Lung (tissue), 12 donors: ENCODE measurements around the gene SH2D4B. TPM values are rescaled to one million over a fixed set of nuclear protein-coding genes. Genes with fewer than 3 reads are reported as not detected.

Experiments used
- ATAC-seq: fragments of 200-7000 bp; cut with Tn5 transposase; one replicate; pipeline ENCODE4 v1.9.1; 2020; ENCODE audit warnings: moderate number of reproducible peaks; ENCODE audit not compliant: insufficient read depth, low FRiP score
- DNase-seq, 3 donors: peaks; one replicate each; pipeline ENCODE4 v3.0.0-alpha.2; 2013 to 2017
- H3K27ac ChIP-seq, 2 donors: one replicate each; pipeline ENCODE4 v1.5.1; 2013; ENCODE audit warnings: mild to moderate bottlenecking in 2 of 2, moderate library complexity in 2 of 2, control low read depth in 1 of 2, inconsistent platforms in 1 of 2, low read depth in 1 of 2, low read length in 1 of 2
- H3K27me3 ChIP-seq, 3 donors: one replicate each; pipeline ENCODE4 v1.5.1; 2013; ENCODE audit warnings: low read length in 2 of 3; ENCODE audit not compliant: control insufficient read depth in 3 of 3, insufficient read depth in 3 of 3
- H3K36me3 ChIP-seq, 4 donors: one replicate each; pipeline ENCODE4 v1.5.1; 2013; ENCODE audit warnings: low read length in 4 of 4, mild to moderate bottlenecking in 1 of 4, moderate library complexity in 1 of 4; ENCODE audit not compliant: control insufficient read depth in 4 of 4, insufficient read depth in 4 of 4
- H3K4me1 ChIP-seq, 5 donors: one replicate each; pipeline ENCODE4 v1.5.1; 2013; ENCODE audit warnings: low read length in 5 of 5, mild to moderate bottlenecking in 2 of 5, moderate library complexity in 1 of 5; ENCODE audit not compliant: control insufficient read depth in 5 of 5, insufficient read depth in 5 of 5
- H3K4me3 ChIP-seq: one replicate; pipeline ENCODE4 v1.5.1; 2013; ENCODE audit warnings: mild to moderate bottlenecking, control low read depth, moderate library complexity
- H3K9ac ChIP-seq, 2 donors: one replicate each; pipeline ENCODE4 v1.5.1; 2013; ENCODE audit warnings: low read length in 2 of 2, control low read depth in 1 of 2; ENCODE audit not compliant: insufficient read depth in 1 of 2
- H3K9me3 ChIP-seq, 4 donors: one replicate each; pipeline ENCODE4 v1.5.1; 2013; ENCODE audit warnings: low read length in 3 of 4, mild to moderate bottlenecking in 1 of 4, moderate library complexity in 1 of 4; ENCODE audit not compliant: control insufficient read depth in 4 of 4, insufficient read depth in 3 of 4
- CTCF ChIP-seq: IDR thresholded peaks from 2 replicates; pipeline ENCODE4 v1.5.1; 2012; ENCODE audit warnings: mild to moderate bottlenecking; ENCODE audit errors: control extremely low read depth, extremely low read depth
- WGBS, 2 donors: extraction: QIAGEN DNeasy Blood & Tissue Kit; methylation state at CpG; one replicate each; pipeline ENCODE4 v1.1.7; 2013; 5-methylcytosine and 5-hydroxymethylcytosine counted together
- polyA plus RNA-seq, 2 donors: library from polyadenylated mRNA; stranded (reverse); fragments of 200-250 nt; gene quantifications; one replicate each; pipeline ENCODE4 v1.2.1, GENCODE V29; 2013
- total RNA-seq, 2 donors: library from RNA; depleted of rRNA in 1 of 2; stranded (reverse); fragments of >200 nt in 1 of 2; gene quantifications; one replicate each; pipeline ENCODE4 v1.2.1, GENCODE V29; 2014 to 2021
- donor health status: control.
- donor health status: control.
- donor health status: Bipolar disorder and iron deficiency.
- donor health status: healthy.
- donor health status: DM: yes; HTN: yes; CAD: no.

Gene SH2D4B
- total and polyA plus RNA-seq, 4 donors = 0.12 to 0.28 (median 0.21) TPM

- 46 to 66% methylated on average over 5 of the region's 5 CpGs for WGBS, 2 donors
- no peak overlapping the region for H3K27ac ChIP-seq
- no peaks in the 10 kb centered on the region for H3K27me3 ChIP-seq
- no peak overlapping the region for H3K9ac ChIP-seq
- no peak for DNase-seq
- no peak for TF ChIP-seq CTCF
- peaks cover 0 to 4% (median 0%) of the 10 kb centered on the region in 4 donors for H3K9me3 ChIP-seq
- H3K4me3 ChIP-seq = no peak overlapping the region
- H3K4me1 ChIP-seq = peaks cover 0 to 8% (median 0%) of the 10 kb centered on the region in 5 donors
- ATAC-seq = no peak
- H3K36me3 ChIP-seq = no peaks in the 10 kb centered on the region
Observed at GRCh38 chr10:80581469-80581835, 43.8 kb downstream of the SH2D4B start.

- 85 to 95% methylated on average over 3 of the region's 3 CpGs for WGBS, 2 donors
- Histone ChIP-seq H3K4me3 (no peak overlapping the region), H3K27ac (no peak overlapping the region), H3K27me3 (no peaks in the 10 kb centered on the region), H3K9ac (no peak overlapping the region), H3K4me1 (peaks cover 0 to 8% (median 0%) of the 10 kb centered on the region in 5 donors), H3K36me3 (no peaks in the 10 kb centered on the region), H3K9me3 (no peaks in the 10 kb centered on the region)
- TF ChIP-seq CTCF = no peak
- DNase-seq (peak; percentile 45 to 63 (median 62)), ATAC-seq (no peak)
Observed at GRCh38 chr10:80582286-80582960, 44.7 kb downstream of the SH2D4B start.

GRCh38 chr10:80583685-80584084 lies 46.0 kb downstream of the SH2D4B start:
- Histone ChIP-seq H3K4me3 (no peak overlapping the region), H3K4me1 (peaks cover 0 to 8% (median 0%) of the 10 kb centered on the region in 5 donors), H3K27ac (no peak overlapping the region), H3K36me3 (no peaks in the 10 kb centered on the region), H3K9ac (no peak overlapping the region), H3K27me3 (no peaks in the 10 kb centered on the region), H3K9me3 (no peaks in the 10 kb centered on the region)
- ATAC-seq = no peak
- TF ChIP-seq CTCF = no peak
- DNase-seq = no peak
- WGBS, 2 donors = 48 to 74% methylated on average over 1 of the region's 1 CpG

GRCh38 chr10:80585812-80586211 lies 48.1 kb downstream of the SH2D4B start:
- TF ChIP-seq CTCF = no peak
- Histone ChIP-seq H3K4me1 (peaks cover 0 to 8% (median 0%) of the 10 kb centered on the region in 5 donors), H3K27ac (no peak overlapping the region), H3K9ac (no peak overlapping the region), H3K4me3 (no peak overlapping the region), H3K27me3 (no peaks in the 10 kb centered on the region), H3K9me3 (no peaks in the 10 kb centered on the region), H3K36me3 (no peaks in the 10 kb centered on the region)
- no peak for DNase-seq
- WGBS, 2 donors = 93 to 95% methylated on average over 21 to 23 of the region's 23 CpGs
- ATAC-seq = no peak
